DMS 273 treated with DMSO at 0.1 percent for 48 hours (cell line): ENCODE data around the gene BCAS3.

Experiments
- DNase-seq: peaks from one replicate; lab custom pipeline; 2025; lab: John Stamatoyannopoulos, UW

The BCAS3 gene

DNA sequence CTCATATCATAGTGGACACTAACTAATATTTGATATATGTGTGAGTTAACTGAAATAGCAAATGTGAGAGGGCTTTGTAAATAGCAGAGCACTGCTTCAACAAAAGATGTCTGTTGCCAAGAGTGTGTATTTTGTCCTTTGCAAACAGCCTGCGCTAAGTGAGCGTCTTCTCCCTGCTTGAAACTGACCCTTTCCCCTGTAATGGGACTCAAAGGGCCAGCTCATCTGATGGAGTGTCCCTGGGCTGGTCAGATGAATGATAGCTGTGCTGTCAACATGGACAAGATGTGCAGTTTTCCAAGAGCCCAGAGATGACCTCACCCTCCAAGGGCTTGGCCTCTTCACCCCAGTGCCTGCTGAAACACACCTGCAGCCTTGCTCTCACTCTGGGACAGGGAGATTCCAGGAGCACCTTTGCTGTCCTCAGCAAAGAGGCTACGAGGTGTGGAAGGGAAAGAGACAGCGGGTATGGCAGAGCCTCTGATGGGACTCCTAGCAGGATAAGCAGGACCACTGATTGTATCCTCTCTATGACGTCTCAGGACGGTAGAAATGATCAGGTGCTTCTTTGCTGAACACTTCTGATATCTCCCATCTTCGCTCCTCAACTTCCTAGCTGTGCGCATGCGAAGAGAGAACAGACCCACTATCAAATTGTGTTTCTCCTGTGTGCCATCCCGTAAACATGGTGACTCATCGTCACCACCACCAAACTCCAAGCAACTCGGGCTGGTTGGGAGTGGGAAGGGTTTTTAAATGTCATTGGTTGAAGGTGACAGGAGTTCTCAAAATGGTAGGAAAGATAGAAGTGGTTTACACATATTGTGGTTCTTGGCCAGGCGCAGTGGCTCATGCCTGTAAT is 686.2 kb downstream of the BCAS3 start:
- no peak for DNase-seq

DNA sequence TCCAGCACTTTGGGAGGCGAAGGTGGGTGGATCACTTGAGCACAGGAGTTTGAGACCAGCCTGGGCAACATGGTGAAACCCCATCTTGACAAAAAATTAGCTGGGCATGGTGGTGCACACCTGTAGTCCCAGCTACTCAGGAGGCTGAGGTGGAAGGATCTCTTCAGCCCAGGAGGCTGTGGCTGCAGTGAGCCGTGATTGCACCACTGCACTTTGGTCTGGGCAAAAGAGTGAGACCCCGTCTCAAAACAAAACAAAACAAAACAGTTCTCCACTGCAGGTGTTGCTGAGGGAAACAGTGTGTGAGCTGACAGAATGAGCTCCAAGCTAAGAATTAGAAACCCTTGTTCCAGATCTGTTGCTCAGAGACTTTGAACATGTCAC is 686.8 kb downstream of the BCAS3 start:
- no peak for DNase-seq

DNA sequence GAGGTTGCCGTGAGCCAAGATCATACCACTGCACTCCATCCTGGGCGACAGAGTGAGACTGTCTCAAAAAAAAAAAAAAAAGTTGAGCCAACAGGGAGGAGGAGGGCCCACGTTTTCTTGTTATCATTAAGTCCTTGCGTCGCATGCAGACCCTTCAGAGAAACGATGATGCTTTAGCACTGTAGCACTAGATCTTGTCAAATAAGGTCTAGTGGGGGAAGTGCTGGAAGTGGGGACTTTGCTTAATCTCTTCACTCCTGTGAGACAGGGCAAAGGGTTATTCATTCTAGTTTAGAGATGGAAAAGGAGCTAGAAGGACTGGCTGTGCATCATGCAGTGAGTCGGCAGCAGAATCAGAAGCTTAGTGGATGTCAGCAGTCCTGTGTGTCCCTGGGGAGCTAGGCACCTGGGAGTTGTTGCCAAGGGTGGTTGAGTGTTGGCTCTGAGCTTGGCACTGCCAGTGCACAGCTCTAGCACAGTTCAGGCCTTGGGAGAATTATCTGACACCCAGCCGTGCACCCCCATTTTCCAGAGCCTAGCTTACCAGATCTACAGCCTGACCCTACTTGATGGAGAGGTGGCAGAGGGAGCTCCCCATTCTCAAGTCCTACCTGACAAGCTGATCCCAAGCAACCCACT is 688.5 kb downstream of the BCAS3 start:
- DNase-seq: no peak

DNA sequence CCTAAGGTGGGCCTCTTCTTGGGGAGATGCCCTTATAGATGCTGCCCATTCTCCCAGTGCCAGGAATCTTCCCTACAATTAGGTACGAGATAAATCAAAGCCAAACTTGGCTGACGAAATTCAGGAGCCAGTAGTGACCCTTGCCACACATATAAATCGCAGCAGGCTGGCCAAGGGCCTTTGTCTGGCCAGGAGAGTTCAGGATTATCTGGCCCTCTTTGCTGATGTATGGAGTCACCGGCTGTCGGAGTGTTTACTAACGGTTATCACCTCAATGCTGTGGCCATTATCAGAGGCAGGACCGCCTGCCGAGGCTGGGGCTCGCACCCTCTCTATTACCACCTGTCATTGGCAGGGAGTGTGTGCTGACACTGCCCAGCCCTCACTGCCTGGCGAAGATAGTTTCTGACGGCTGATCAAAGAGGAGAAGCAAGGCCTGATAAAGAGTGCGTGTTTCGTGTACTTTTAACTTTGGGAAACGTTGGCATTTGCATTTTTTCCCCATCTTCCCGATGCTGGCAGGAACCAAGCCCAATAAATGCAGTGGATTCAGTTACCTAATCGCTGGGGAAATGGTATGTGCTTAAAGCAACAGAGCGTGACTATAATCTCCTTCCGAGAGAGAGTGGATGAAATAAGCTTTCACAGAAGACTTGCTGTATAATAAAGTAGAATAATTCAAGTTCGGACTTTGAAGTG is 689.2 kb downstream of the BCAS3 start:
- no peak for DNase-seq

DNA sequence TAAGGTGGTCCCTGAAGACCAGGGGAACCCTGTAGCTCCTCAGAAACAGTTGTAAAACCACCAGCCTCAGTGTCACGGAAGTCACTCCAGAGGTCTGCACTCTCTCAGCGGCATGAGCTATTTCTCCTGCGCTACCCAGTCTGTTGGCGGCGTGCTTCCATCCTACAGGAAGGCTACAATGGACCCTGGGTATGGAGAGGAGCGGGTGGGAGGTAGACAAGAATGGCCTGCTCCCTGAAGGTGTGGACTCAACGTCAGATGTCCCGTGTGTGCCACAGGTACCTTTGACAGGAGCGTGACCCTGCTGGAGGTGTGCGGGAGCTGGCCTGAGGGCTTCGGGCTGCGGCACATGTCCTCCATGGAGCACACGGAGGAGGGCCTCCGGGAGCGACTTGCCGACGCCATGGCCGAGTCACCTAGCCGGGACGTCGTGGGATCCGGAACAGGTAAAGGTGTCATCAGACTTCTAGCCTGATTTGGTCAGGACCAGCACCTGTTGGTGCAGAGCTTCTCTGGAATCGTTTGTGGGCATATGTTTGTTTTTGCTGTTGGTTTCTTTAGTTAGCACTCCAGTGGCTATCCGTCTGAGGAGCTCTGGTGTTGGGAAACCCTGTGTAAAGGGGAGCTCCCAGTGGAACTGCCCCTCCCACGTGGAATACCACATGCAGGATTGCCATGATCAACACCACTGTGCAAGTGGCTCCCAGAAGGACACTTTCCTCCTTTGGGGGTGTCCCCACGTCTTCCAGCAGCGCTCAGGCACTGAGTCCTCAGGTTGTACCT is 690.6 kb downstream of the BCAS3 start:
- DNase-seq: no peak

DNA sequence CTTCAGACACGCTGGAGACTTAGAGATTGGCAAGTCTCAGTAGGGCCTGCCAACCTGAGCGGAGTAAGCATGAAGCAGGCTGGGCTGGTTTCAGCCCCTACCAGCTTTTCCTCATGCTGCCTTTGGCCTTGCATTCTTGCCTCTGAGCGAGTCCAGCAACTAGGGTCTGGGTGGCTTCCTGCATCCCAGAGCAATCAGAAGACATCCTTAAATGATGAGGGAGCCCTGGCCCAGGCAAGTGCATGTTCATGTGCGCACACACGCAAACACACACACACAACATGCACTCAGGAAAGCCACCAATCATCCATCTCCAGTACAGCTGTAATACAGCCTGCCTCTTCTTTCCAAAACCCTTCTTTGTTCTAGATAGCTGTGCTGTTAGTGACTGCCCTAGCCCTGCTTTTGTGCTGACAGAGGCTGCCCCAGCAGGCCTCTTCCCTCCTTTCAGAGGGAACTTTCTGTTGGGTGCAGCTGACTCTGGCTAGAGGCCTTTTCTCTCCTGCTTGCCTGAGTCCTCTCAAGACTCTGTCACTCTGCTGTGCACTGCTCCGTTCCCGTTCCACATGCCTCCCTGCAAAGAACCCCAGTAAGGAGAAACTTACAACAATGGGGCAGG is 691.3 kb downstream of the BCAS3 start:
- DNase-seq: no peak

DNA sequence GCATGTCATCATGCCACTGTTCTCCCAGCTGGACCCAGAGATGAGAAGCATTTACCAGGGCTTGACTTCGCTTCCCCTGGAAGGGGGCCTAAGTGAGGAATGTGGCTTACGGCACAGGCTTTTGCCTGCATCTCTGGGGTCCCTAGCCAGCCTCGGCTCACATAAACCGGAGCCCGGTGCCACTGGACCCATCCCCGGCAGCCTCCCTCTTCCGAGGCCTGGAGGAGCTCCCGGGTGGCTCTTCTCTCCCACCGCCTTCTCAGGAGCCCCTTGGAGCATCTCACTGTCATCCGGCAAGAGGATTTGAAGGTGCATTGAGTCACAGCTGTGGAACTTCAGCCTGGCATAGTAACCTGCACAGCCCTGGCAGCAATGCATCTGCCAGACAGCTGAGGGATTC is 692.1 kb downstream of the BCAS3 start:
- no peak for DNase-seq

DNA sequence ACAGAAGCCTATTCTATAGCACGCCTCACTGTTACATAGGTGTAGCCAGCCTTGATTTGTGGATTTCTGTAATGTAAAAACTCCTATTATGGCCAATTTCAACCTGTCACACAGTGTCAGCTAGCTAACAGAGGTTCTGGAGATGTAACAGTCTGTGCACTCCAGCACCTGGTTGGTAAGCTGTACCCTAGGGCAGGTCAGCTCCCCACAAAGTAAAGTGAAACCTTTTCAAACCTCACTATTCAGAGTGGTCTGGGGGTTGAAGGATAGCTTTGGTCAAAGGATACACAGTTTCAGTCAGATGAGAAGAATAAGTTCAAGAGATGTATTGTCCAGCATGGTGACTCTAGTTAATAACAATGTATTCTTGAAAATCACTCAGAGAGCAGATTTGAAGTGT is 693.5 kb downstream of the BCAS3 start:
- no peak for DNase-seq

DNA sequence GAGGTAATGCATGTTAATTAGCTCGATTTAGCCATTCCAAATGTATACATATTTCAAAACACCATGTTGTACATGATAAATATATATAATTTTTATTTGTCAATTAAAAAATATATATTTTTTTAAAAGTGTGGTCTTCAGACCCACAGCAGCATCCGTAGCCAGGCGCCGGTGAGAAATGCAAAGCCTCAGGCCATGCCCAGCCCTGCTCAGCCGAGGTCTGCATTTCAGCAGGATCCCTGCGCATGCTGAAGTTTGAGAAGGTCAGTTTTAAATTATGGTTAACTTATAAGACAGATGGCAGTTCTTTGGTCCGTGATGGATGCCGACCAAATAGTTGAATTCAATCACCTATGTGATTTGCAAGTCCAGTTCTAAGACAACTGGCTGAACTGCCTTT is 694.0 kb downstream of the BCAS3 start:
- DNase-seq: no peak

DNA sequence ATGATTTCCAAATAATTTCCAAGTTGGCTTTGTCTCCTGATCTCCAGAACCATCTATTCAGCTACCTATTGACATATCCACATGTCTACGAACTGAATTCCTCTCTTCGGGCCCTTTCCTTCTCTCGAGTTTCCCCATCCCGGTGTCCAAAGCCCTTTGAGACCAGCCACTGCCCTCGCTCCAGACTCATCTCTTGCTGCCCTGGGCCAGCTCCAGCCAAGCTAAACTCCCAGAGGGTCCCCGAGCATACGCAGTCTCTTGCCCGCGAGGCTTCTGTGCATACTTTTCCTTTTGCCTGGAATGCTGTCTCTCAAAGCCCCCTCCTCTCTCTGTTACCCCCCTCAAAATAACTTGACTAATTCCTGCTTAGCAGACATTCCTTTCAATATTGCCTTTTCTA is 694.8 kb downstream of the BCAS3 start:
- no peak for DNase-seq

DNA sequence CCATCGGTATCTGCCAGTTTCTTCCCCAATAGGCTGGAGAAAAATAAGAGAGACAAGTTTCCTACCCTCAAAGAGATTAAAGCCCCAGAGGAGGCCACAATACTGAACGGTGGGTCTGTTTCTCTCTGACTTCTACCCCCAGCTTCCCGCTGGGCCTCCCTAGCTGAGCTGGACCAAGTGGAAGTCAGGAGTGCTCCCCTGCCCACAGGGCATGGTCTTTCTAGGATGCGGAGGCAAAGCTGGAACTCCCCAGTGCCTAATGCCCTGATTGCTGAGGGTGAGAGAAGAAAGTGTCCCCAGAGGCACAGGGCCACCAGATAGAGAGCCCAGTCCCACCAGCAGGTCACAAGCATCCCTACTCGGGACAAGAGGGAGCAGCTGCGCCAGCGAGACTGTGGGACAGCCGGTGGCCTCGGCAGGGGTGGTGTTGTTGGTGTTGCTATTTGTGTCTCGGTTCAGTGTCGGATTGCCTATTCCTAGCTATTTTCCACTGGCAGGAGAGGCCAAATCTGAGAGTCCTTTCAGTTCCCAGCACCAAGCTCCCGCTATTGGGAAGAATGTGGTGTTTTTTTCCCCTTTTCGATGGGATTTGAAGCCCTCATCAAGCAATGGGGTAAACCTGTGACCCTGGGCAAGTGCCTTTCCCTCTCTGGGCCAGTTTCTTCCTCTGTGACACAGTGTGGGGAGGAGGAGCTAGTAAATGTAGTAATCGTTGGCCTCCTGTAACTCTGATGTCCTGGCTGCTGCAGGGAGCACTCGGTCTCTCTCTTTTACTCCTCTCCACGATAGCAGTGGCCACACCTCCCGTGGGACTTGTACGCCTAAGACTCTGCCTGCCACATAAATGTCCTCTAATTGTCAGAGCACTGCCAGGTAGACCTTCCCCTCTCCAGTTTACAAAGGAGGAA is 699.5 kb downstream of the BCAS3 start:
- DNase-seq: no peak

DNA sequence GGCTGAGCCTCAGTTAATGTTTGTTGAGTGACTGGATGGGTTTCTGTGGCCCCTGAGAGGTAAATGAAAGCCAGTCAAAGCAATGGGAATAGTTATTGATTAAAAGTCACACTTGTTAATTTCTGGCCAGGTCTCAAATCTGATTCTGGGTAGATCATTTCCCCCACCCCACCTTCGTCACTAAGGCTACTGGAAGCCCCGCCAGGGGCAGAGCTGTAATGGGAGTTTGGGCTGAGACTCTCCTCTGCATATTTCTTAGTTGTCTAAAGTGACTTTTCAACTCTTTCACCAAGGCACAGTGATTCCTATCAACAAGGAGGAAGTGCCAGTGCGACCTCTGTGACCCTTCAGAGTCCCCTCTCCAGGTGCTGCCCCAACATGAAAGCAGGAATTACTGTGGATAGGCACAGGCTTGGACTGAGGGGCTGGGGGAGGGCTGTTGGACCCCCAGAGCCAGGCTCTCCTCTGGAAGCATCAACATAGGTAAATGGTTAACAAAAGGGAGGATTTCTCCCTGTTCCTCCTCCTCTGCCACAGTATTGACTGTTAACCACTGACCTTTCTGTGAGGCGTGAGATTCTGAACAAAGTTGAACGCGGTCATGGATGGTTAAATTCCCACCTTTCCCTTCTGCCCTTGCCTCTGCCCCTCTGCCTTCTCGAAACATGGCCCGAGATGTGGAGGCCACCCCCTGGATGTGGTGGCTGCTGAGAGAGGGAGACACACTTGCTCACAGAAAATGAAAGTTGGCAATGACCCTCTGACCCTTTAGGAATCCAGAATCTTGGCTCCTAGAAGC is 701.2 kb downstream of the BCAS3 start:
- no peak for DNase-seq

DNA sequence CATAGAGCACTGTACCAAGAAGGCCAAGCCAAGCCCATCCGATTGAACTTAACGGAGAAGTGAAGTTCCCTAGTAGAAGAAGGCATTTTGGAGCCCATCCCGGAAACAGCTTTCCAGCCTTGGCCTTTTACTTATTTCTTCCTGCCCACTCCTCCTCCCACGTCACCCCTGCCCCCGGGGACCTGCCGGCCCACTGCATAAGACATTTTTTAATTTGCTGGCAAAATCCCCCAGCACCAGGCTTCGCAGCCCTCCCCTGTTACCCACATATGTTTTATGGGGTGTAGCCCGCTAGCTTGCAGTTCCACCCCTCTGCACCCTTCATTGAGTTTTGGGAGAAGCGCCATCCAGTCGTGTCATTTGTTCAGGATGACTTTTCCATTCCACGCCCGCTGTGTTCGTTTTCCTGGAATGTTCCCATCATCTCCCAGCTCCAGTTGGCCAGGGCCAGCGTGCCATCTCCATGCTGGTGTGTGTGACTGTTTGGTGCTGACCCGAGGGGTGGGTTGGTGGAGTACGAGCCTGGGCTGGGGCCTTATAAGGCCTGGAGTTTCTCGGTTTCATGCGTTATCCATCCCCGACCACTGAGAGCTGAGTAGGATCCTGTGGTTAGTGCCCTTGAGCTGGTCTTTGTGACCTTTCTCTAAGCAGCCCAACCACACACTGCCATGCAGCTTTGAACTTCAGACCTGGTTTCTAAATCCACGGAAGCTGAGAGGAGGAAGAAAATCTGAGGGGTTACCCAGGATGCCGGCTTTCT is 702.0 kb downstream of the BCAS3 start:
- DNase-seq: no peak

DNA sequence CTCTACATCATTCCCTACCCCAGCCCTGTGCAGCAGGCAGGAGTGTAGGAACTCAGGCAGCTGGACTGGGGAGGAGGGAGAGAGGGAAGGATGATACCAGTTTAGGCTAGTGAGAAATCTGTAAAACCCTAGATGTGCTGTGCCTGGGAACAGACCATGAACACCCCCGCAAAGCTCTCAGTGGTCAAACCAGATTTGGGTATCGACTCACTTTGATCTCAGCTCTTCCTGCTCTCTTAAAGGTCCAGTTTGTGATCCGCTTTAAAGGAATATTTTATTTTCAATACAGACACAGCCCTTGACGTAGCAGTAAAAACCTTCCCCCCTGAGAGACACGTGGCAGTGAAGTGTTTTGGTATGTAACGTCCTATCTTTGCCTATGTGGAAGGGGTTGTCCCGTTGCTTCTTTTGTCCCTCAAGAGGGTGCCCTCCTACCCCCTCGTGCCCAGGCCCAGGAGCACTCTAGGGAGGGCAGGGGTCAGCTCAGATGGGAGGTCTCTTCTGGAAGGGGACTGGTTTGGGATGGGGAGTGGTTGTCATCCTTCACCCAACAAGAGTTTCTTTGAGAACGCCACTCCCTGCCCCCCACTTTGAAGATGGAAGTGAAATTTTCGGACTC is 702.7 kb downstream of the BCAS3 start:
- DNase-seq: no peak

DNA sequence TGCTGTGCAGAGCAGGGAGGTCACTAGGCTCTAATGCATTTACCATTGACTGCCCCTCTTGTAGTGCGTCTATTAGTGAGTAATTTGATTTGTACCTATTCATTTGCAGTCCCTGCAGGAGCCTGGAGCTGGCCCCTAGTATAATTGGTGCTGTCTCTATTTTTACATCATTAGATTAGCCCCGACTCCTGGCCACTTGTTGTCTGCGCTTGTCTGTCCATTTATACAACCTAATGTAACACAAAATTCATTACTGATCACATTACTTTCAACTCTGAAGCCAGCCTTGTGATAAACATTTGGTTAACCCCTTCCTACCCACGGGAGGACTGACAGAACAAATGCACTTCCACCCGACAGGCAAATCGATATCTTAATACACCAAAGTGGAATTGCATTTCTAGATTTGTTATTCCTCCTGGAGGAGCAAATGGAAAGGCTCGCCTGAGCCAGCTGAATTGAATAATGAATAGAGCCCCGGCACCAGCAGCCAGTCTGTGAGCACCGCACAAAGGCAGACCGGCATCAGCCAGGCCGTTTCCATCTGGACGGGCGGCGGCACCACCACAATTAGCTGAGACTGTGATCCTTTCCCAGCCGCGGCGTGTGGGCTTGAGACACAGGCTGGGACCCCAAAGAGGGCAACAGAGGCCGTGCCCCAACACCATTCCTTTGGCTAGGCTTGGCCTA is 703.3 kb downstream of the BCAS3 start:
- DNase-seq: no peak

DNA sequence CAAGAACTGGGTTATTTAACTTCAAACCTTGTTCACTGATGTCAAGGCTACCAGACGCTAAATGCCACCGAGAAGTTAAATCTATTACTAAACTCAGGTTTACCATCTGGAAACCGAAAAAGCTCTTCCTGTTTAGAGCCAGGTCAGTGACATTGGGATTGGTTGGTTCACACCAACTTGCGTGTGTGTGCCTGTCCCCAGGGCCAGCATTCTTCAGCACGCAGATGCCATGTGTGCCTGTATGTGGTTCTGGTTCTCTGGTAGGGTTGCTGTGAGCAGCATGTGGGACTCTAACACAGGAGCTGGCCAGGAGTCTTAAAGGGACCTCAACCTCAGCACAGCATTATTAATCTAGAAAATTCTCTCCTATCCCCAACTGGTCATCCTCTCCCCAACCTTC is 703.9 kb downstream of the BCAS3 start:
- DNase-seq: no peak

DNA sequence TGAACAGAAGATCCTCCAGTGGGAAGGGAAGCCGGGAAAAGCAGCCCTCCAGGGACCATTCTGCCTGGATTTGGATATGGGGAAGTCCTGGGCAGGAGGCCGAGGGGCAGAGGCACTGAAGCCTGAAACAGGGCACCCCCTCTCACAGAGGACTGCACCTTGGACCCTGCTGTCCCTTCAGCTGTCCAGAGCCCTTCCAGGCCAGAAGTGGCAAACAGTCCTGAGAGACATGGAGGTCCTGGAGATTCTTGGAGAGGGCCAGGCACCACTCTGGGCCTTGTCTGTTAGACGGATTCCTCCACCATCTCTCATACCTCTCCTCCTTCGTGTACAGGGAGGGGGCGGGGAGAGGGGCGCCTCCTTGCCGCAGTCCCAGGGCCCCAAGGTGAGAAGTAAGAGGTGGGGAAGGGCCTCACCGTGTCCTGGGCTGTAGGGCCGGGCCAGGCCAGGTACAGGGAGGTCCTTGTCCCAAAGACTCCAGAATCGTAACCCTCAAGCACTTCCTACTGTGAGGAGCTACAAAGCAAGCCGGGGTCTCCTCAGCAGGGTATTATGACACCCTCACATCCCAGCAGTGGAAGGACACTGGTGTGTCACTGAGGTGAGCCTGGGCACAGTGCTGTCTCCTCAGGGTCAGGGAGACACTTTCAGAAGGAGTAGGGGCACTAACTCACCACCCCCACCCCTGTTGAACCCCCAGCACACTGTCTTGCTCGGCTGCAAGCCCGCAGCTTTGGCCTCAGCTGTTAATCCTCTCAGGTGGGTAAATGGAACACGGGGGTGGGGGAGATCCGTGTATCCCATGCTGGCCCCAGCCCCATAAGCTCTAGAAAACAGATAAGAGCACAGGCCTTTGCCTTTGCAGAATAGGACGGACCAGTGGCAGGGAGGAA is 705.4 kb downstream of the BCAS3 start:
- DNase-seq: no peak
